ENCODE results near the gene VTI1A. TPM values are rescaled to one million over a fixed set of nuclear protein-coding genes. Genes with fewer than 3 reads are reported as not detected.
"Not testable (repeated sequence)": the region's sequence is repeated elsewhere in the genome, so short reads cannot be mapped to it uniquely, and the experiment has no call there.

The VTI1A gene
- total RNA-seq, 3 donors from 2014 or later, result 53.7 to 65.6 (median 59.2) TPM

DNA sequence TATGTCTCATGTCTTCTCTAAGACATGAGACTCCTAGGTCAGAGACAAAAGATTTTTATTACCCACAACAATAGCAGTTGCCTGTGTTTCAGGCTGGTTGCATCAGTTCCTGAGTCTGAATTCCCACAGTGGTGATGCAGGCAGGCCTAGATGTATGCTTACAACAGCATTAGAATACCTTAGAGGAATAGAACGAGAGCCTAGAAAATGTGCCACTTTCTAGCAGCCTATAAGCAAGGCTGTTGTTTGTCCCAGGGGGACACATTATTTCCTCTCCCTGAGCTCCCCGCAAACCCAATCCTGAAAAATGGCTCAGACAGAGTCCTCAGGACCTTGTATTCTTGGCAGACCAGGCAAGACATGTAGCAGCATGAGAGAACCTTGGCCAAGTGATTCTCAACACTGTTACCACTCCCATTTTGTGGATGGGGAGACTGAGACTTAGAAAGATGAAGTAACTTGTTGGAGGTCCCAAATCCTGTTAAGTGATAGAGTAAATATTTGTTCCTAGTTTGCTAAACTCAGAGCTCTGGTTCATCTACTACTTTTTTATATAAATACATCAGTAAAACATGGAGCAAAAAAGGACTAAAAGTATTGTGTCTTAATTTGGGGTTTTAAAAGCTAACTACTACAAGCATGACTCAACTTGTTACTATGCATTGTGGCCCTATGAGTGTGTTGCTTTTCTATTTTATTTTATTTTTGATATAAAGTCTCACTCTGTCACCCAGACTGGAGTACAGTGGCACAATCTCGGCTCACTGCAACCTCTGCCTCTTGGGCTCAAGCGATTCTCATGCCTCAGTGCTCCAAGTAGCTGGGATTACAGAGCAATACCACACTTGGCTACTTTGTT lies 14.2 kb downstream of the VTI1A start:
- no peaks in the 10 kb centered on the region for H3K27me3 ChIP-seq
- H3K4me3 ChIP-seq, result no peak overlapping the region
- no peak overlapping the region for H3K27ac ChIP-seq
- no peaks in the 10 kb centered on the region for H3K4me1 ChIP-seq
- no peaks in the 10 kb centered on the region for H3K36me3 ChIP-seq
- TF ChIP-seq POLR2AphosphoS5 (IDR thresholded peaks at IDR 0.05) (no peak), POLR2A (IDR thresholded peaks at IDR 0.05) (no peak)
- TF ChIP-seq, protein P1, sequence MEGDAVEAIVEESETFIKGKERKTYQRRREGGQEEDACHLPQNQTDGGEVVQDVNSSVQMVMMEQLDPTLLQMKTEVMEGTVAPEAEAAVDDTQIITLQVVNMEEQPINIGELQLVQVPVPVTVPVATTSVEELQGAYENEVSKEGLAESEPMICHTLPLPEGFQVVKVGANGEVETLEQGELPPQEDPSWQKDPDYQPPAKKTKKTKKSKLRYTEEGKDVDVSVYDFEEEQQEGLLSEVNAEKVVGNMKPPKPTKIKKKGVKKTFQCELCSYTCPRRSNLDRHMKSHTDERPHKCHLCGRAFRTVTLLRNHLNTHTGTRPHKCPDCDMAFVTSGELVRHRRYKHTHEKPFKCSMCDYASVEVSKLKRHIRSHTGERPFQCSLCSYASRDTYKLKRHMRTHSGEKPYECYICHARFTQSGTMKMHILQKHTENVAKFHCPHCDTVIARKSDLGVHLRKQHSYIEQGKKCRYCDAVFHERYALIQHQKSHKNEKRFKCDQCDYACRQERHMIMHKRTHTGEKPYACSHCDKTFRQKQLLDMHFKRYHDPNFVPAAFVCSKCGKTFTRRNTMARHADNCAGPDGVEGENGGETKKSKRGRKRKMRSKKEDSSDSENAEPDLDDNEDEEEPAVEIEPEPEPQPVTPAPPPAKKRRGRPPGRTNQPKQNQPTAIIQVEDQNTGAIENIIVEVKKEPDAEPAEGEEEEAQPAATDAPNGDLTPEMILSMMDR (IDR thresholded peaks at IDR 0.05), result no peak
- no peaks in the 10 kb centered on the region for H3K9me3 ChIP-seq
- DNase-seq (ENCODE audit: low spot score in 2 of 2), result no peak
- intact Hi-C loops (cut with DNase I; ENCODE audit: low total_unique reads), result no loop called here

DNA sequence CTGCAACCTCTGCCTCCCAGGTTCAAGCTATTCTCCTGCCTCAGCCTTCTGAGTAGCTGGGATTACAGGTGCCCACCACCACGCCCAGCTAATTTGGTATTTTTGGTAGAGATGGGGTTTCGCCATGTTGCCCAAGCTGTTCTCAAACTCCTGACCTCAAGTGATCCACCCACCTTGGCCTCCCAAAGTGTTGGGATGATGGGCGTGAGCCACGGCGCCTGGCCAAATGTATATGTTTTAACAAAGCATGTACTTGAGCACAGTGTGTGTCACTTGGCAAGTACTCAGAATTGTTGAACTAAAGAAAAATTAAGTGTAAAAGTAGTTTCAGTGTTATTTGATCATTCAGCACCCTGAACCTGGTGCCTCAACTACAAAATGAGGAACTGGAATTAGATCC lies 17.1 kb downstream of the VTI1A start:
- H3K27me3 ChIP-seq; H3K4me1 ChIP-seq; H3K9me3 ChIP-seq; DNase-seq (ENCODE audit: low spot score in 2 of 2); H3K36me3 ChIP-seq; H3K27ac ChIP-seq; H3K4me3 ChIP-seq; intact Hi-C loops (cut with DNase I; ENCODE audit: low total_unique reads): not testable (repeated sequence)

DNA sequence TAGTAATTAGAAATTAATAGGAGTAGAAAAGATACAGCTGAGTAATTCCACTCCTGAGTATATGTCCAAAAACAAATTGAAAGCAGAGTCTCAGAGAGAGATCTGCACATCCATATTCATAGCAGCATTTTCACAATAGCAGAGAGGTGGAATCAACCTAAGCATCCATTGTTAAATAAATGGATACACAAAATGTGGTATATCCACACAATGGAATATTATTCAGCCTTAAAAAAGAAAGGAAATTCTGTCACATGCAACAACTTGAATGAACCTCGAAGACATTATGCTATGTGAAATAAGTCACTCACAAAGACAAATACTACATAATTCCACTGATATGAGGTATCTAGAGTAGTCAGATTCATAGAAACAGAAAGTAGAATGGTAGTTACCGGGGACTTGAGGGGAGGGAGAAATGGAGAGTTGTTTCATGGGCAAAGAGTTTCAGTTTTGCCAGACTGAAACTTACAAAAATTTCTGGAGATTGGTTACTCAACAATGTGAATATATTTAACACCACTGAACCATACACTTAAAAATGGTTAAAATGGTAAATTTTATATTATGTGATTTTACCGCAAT lies 18.4 kb downstream of the VTI1A start:
- Histone ChIP-seq H3K27ac (no peak overlapping the region), H3K4me1 (no peaks in the 10 kb centered on the region), H3K4me3 (no peak overlapping the region), H3K9me3 (no peaks in the 10 kb centered on the region), H3K27me3 (no peaks in the 10 kb centered on the region), H3K36me3 (no peaks in the 10 kb centered on the region)
- intact Hi-C loops (cut with DNase I; ENCODE audit: low total_unique reads), result no loop called here
- no peak for DNase-seq (ENCODE audit: low spot score in 2 of 2)
- TF ChIP-seq POLR2AphosphoS5 (IDR thresholded peaks at IDR 0.05) (no peak), POLR2A (IDR thresholded peaks at IDR 0.05) (no peak)
- TF ChIP-seq, protein P1 (IDR thresholded peaks at IDR 0.05), result no peak

DNA sequence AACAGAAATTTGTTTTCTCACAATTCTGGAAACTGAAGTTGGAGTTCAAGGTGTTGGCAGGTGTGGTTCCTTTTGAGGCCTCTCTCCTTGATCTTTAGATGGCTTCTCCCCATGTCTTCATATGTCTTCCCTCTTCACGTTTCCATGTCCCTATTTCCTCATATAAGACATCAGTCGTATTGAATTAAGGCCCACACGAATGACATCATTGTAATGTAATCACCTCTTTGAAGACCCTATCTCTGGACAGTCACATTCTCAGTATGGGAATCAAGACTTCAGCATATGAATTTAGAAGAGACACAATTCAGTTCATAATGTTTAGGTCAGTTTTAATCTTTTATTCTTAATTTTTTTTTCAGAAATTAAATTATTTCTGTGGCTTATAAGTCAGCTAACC lies 19.8 kb downstream of the VTI1A start:
- TF ChIP-seq POLR2A (IDR thresholded peaks at IDR 0.05), result no peak

DNA sequence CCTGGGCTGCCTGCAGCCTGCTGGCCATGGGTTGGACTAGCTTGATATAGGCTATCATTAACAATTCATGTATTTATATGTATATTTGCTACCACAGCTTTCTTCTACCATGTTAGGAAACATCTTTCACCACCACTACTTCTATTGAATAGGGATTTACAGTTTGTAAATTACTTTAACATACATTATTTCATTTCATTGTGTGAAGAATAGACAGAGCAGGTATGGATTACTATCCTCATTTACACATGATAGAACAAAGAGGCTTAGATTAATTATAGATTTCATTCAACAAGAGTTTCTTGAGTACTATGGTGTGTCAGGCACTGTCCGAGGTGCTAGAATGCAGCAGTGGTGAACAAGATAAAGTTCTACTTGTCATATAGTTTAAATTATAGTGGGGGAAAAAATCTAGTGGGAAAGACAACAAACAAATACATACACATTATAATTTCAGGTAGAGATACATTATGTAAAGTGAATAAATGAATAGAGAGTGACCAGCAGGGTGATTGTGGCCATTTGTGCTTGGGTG lies 20.6 kb downstream of the VTI1A start:
- Histone ChIP-seq H3K4me1 (no peaks in the 10 kb centered on the region), H3K4me3 (no peak overlapping the region), H3K9me3 (no peaks in the 10 kb centered on the region), H3K27me3 (no peaks in the 10 kb centered on the region), H3K36me3 (no peaks in the 10 kb centered on the region), H3K27ac (no peak overlapping the region)
- TF ChIP-seq, protein P1 (IDR thresholded peaks at IDR 0.05), result no peak
- TF ChIP-seq POLR2A (IDR thresholded peaks at IDR 0.05) (no peak), POLR2AphosphoS5 (IDR thresholded peaks at IDR 0.05) (no peak)
- intact Hi-C loops (cut with DNase I; ENCODE audit: low total_unique reads), result no loop called here
- no peak for DNase-seq (ENCODE audit: low spot score in 2 of 2)

More for the DNA sequence above, 19.8 kb downstream of the VTI1A start:
- H3K4me3 ChIP-seq, result no peak overlapping the region
- H3K4me1 ChIP-seq, result no peaks in the 10 kb centered on the region
- intact Hi-C loops (cut with DNase I; ENCODE audit: low total_unique reads), result no loop called here
- no peak for DNase-seq (ENCODE audit: low spot score in 2 of 2)
- no peaks in the 10 kb centered on the region for H3K27me3 ChIP-seq
- H3K9me3 ChIP-seq, result no peaks in the 10 kb centered on the region
- H3K27ac ChIP-seq, result no peak overlapping the region
- no peaks in the 10 kb centered on the region for H3K36me3 ChIP-seq

DNA sequence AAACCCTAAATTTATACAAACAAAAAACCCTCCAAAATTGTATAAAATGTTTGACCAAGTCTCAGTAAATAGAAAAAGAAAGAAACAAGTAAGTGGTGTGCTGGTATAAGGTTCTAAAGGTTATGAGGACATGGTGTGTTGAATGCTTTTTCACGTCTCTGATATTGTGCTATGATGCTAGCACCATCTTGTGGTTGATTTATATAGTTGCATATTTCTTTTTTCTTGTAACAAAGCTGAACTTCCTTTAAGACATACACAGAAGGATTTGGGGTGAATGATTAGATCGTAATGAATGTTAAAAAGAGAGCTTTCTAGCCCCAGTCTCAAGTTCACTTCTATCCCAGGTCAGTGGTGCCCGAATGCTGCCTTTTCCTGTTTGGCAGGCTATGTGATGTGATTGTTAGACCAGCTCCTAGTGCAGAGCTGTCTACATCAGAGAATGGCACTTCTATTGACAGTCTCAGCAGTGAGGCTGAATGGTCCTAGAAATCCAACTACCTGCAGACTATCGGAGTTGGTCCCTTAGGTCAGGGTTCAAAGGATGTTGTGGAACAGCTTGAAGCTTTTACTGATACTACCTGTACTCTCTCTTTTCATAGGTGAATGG lies 25.0 kb downstream of the VTI1A start:
- no peak for DNase-seq (ENCODE audit: low spot score in 2 of 2)
- Histone ChIP-seq H3K27me3 (no peaks in the 10 kb centered on the region), H3K9me3 (no peaks in the 10 kb centered on the region), H3K27ac (no peak overlapping the region), H3K4me3 (no peak overlapping the region), H3K36me3 (no peaks in the 10 kb centered on the region), H3K4me1 (no peaks in the 10 kb centered on the region)
- intact Hi-C loops (cut with DNase I; ENCODE audit: low total_unique reads), result no loop called here
- TF ChIP-seq, protein P1 (IDR thresholded peaks at IDR 0.05), result peak in 2 of 3 donors; percentile 54 to 72
- TF ChIP-seq POLR2AphosphoS5 (IDR thresholded peaks at IDR 0.05), result no peak

Measured in breast epithelium (tissue), 4 donors.